Suprapubic skin (tissue), 4 donors: ENCODE results near the gene PGC.

Experiments used
- CTCF ChIP-seq, 2 donors: fragments of 200-600 bp in 1 of 2; fragments of 450-650 bp in 1 of 2; sonication (generic) in 1 of 2; IDR thresholded peaks; one replicate each; pipeline ENCODE4 v1.5.1; 2016 to 2019; ENCODE audit warnings: antibody characterized with exemption in 2 of 2, mild to moderate bottlenecking in 1 of 2, moderate library complexity in 1 of 2
- EP300 ChIP-seq: sonication (generic); formaldehyde crosslinking; IDR thresholded peaks from one replicate; pipeline ENCODE4 v1.6.1; 2017; ENCODE audit warnings: antibody characterized with exemption
- POLR2A ChIP-seq, 2 donors: fragments of 450-650 bp; IDR thresholded peaks; one replicate each; pipeline ENCODE4 v1.6.1; 2017; ENCODE audit warnings: antibody characterized with exemption in 2 of 2, mild to moderate bottlenecking in 2 of 2, moderate library complexity in 2 of 2
- POLR2AphosphoS5 ChIP-seq, 3 donors: sonication (generic); formaldehyde crosslinking; IDR thresholded peaks; one replicate each; pipeline ENCODE4 v1.6.1; 2017; ENCODE audit warnings: antibody characterized with exemption in 3 of 3

GRCh38 chr6:41757271-41757670 is 10.1 kb upstream of the PGC start:
- TF ChIP-seq POLR2A (IDR thresholded peaks at IDR 0.05) (no peak), CTCF (IDR thresholded peaks at IDR 0.05) (no peak), POLR2AphosphoS5 (IDR thresholded peaks at IDR 0.05) (no peak), EP300 (no peak)
